DMS 273 treated with DMSO at 0.1 percent for 48 hours (cell line): ENCODE measurements around the gene TXLNG.
"Not testable (repeated sequence)": the region's sequence is repeated elsewhere in the genome, so short reads cannot be mapped to it uniquely, and the experiment has no call there.

ENCODE experiments used
- DNase-seq: peaks from one replicate; lab custom pipeline; 2025; lab: John Stamatoyannopoulos, UW

TXLNG gene

DNA sequence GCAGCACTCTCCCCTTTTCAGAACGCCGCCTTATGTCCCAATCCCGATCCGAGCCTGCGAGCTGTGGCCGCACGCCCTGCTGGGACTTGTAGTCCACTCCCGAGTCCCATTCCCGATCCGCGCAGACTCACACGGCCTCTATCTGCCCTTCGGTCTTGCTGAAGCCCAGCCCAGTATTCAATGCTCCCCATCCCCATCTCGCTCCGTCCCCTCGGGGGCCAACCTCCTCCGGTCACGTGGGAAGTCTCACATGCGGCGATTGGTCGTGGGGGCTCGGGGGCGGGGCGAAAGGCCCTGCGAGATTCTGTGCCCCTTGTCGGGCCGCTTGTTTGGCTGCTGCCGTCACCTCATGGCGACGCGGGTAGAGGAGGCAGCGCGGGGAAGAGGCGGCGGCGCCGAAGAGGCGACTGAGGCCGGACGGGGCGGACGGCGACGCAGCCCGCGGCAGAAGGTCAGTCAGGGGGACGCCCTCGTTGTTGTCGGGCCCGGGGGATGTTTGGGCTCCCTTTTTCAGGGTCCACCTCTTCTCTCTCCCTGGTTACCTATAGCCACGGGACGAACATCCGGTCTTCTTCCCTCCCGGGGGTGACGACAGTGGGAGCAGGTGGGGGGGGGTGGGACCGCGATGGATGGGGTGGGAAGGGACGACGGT lies at the start of gene TXLNG:
Gene TXLNG, plus strand, starts transcription at position 328 of the 652 bp plus-strand sequence. Its CDS starts 22 bp downstream, at position 350.
- peak; percentile 100 for DNase-seq

- no peak for DNase-seq
These were observed 49.2 kb upstream of the TXLNG start for GRCh38 chrX:16737024-16737423.

- DNase-seq, result no peak
These were observed 46.7 kb upstream of the TXLNG start for GRCh38 chrX:16739574-16739973.

DNA sequence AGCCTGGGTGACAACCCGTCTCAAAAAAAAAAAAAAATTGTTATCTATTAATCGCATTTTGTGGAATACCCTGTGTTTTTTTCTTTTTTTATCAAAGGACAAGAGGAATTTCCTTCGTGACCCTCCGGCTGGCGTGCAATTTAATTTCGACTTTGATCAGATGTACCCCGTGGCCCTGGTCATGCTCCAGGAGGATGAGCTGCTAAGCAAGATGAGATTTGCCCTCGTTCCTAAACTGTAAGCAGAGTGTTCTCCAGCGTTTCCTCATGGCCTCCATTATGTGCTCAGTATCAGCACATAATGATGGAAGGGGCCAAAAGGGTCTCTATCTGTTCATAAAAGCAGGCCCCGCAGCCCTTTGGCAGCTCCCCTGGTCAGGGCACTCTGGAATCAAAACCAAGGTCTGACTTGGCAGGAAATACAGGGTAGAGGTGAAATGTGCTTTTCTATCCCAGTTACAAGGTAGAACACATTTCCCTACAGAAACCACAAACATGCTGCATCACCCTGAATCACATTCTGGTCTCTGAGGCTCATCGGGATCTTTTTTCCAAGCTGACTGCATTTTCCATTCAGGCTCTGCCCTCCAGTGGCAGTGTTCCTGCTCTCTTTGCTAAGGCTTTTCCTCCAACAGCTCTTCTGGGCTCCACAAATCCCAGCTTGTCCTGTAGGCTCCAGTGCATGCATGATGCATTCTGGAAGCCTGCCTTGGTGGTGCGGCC lies 42.5 kb upstream of the TXLNG start:
- no peak for DNase-seq

DNA sequence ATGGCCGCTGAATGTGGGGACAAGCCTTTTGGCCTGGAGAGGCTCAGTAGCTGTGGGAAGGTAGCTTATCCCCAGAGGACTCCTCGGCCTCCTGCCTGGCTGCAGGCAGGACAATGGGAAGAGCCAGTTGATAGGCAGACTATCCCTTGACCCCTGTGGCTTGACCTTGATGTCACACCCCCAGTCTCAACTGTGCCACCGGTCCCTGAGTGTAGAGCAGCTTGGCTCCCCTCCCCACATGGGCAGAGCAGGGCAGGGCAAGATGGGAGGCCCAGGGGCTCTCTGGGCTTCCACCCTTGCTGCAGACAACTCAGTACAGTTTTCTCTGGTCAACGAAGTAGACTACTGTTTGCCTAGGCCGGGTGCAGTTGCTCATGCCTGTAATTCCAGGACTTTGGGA lies 41.2 kb upstream of the TXLNG start:
- DNase-seq, result no peak

DNA sequence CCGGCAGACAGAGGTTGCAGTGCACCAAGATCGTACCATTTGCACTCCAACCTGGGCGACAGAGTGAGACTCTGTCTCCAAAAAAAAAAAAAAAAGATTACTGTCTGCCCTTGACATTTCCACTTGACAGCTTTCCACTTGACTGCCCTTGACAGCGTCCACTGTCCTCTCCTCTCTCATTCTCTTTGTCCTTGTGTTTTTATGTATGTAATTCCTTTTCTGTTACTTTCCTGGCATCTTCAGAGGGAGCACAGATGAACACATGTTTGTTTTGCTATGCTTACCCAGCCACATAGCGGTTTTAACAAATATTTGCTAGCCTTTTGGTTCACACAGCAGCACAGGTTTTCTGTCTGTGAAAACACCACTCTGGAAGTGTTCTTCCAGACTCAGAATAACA lies 40.6 kb upstream of the TXLNG start:
- no peak for DNase-seq

DNA sequence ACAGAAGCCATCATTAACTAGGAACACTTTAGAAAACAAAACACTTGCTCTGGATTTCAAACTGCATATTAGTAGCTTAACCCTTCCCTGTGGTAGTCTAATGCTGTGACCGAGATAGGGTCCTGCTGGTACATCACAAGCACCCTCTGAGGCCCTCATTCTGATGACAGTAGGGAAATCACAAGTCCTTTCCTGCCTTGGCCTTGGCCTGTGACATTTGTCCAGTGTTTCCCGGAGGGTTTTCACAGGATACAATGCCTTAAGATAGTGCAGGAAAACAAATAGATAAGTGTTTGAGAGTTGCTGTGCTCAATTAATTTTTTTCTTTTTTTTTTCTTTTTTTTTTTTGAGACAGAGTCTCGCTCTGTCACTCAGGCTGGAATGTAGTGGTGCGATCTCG lies 37.8 kb upstream of the TXLNG start:
- no peak for DNase-seq

- DNase-seq, result no peak
These were observed 36.1 kb upstream of the TXLNG start for GRCh38 chrX:16750136-16750535.

- DNase-seq, result no peak
These were observed 32.2 kb upstream of the TXLNG start for GRCh38 chrX:16754019-16754418.

GRCh38 chrX:16756724-16757123 lies 29.5 kb upstream of the TXLNG start:
- no peak for DNase-seq

- not testable (repeated sequence) for DNase-seq
These were observed 24.8 kb upstream of the TXLNG start for GRCh38 chrX:16761500-16761899.

GRCh38 chrX:16762579-16762978 lies 23.7 kb upstream of the TXLNG start:
- DNase-seq, result no peak

DNA sequence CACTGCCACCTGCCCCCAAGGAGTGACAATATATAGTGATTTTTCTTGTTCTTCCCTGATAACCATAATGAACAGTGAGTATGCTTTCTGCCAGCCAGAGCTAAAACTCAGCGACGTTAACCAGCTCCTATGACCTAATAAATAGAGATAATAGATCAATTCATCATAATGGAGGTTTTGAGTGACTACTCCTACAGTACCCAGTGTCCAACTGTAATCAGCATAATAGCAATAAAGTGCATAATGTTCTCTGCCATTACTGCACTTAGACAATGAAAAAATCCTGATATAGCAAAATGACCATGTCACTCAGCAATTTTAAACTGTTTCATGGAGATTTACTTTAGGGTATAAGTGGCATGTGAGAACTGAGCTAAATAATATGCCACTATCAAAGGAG lies 20.7 kb upstream of the TXLNG start:
- no peak for DNase-seq

GRCh38 chrX:16770970-16771482 lies 15.2 kb upstream of the TXLNG start:
- DNase-seq, result no peak

DNA sequence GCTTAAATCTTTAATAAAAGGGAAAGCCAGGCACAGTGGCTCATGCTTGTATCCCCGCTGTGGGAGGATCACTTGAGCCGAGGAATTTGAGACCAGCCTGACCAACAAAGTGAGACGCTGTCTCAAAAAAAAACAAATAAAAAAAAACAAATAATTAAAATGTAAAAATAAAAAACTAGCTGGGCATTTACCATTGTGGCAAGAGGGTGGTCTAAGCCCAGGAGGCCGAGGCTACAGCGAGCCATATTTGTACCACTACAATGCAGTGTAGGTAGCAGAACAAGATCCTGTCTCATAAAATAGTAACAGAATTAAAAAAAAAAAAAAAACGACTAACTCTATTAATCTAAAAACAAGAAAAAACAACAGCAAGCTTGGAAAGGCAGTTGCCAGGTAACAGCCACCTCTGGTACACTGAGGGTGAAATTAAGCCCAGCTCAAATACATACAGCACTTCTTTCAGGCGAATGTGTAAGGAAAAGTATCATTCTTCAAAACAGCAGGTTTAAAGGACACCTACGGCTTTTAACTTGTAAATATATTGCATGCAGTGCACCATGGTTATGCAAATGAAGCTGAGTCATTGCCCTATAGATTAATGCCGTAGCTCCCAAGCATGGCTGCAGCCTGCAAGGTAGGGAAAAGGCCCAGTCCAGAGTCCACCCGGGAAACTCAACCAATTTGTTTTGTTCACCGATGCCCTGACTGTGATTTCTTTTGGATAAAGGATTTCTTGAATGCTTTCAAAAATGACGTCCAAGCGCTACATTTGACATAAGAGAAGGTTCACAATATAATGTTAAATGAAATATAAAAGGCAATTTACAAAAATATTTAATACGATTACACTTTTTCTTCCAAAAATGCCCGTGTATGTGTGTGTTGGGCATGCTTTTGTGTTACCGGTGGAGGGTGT lies 14.5 kb upstream of the TXLNG start:
- DNase-seq, result peak; percentile 92

GRCh38 chrX:16772460-16772859 lies 13.8 kb upstream of the TXLNG start:
- DNase-seq, result no peak

GRCh38 chrX:16774746-16775145 lies 11.5 kb upstream of the TXLNG start:
- DNase-seq, result no peak

- DNase-seq, result no peak
These were observed 7.7 kb upstream of the TXLNG start for GRCh38 chrX:16778545-16778944.

DNA sequence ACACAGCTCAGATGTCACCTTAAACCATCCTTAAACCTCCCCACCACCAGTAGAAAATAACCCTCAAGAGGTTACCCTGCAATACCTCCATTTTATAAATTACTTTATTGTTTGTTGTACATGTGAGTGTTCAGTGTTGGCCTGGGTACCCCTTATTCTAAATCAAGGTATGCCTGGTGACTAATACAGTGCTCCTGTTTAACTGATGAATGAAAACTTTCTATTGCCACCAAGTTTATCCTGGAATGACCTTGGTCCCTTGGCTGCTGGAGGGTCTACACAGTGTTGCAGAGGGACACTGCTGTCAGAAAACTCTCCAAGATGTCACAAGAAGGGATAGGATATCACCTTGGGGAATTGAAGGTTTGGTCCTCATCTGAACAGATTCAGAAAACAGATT lies 7.3 kb upstream of the TXLNG start:
- no peak for DNase-seq

GRCh38 chrX:16779815-16780214 lies 6.5 kb upstream of the TXLNG start:
- DNase-seq, result not testable (repeated sequence)

- no peak for DNase-seq
These were observed 2.8 kb upstream of the TXLNG start for GRCh38 chrX:16783452-16783851.

GRCh38 chrX:16784440-16784839 lies 1.8 kb upstream of the TXLNG start:
- not testable (repeated sequence) for DNase-seq
